OCI-LY3 (cell line): ENCODE results near the gene GAK.

Source experiments
- H2AFZ ChIP-seq: fragments of 200-600, 300-600 bp; shearing (Covaris generic); 2 replicates; pipeline ENCODE4 v1.6.0; 2014; ENCODE audit warnings: antibody characterized with exemption, low read depth, low read length
- H3K27ac ChIP-seq: fragments of 200-600, 300-600 bp; sonication (generic); 2 replicates; pipeline ENCODE4 v1.5.1; 2014; ENCODE audit warnings: mild to moderate bottlenecking, low read length, moderate library complexity, mixed read lengths
- H3K27me3 ChIP-seq: fragments of 200-600, 300-600 bp; sonication (generic); 2 replicates; pipeline ENCODE4 v1.6.1; 2014; ENCODE audit warnings: low read depth, low read length, mixed read lengths
- H3K36me3 ChIP-seq: fragments of 200-600, 300-600 bp; sonication (generic); replicated peaks from 2 replicates; pipeline ENCODE3; 2014; ENCODE audit warnings: low read depth, low read length, mixed read lengths
- H3K4me1 ChIP-seq: fragments of 300-600, 200-600 bp; sonication (generic); 2 replicates; pipeline ENCODE4 v1.6.1; 2014; ENCODE audit warnings: low read length, mixed read lengths
- H3K4me2 ChIP-seq: fragments of 200-600, 300-600 bp; sonication (generic); 2 replicates; pipeline ENCODE4 v1.6.1; 2014; ENCODE audit warnings: low read length, mixed read lengths
- H3K4me3 ChIP-seq: fragments of 300-600, 200-600 bp; sonication (generic); 2 replicates; pipeline ENCODE4 v1.5.1; 2014; ENCODE audit warnings: antibody characterized with exemption, mild to moderate bottlenecking, low read length, moderate library complexity
- H3K79me2 ChIP-seq: fragments of 300-600, 200-600 bp; shearing (Covaris generic); 2 replicates; pipeline ENCODE4 v1.6.1; 2014; ENCODE audit warnings: mild to moderate bottlenecking, low read length, mixed read lengths
- H3K9ac ChIP-seq: fragments of 300-600, 200-600 bp; shearing (Covaris generic); 2 replicates; pipeline ENCODE4 v1.6.0; 2014; ENCODE audit warnings: mild to moderate bottlenecking, low read length, moderate library complexity
- H3K9me3 ChIP-seq: fragments of 200-600, 300-600 bp; shearing (Covaris generic); 2 replicates; pipeline ENCODE4 v1.6.1; 2014; ENCODE audit warnings: low read length, mixed read lengths; ENCODE audit not compliant: insufficient read depth
- H4K20me1 ChIP-seq: fragments of 200-600, 300-600 bp; sonication (generic); 2 replicates; pipeline ENCODE4 v1.6.1; 2016; ENCODE audit warnings: low read length, mixed read lengths; ENCODE audit not compliant: insufficient read depth
- CTCF ChIP-seq: fragments of 200-600, 300-600 bp; sonication (generic); IDR thresholded peaks from 2 replicates; pipeline ENCODE4 v1.5.1; 2014; ENCODE audit warnings: antibody characterized with exemption, low read length, low read depth
- EZH2phosphoT487 ChIP-seq: fragments of 200-600 bp; shearing (Covaris generic); IDR thresholded peaks from 2 replicates; pipeline ENCODE4 v1.6.1; 2018; ENCODE audit warnings: antibody characterized with exemption, mixed run types, low read depth

The GAK gene

GRCh38 chr4:909821-910220 lies 22.3 kb downstream of the GAK start:
- Histone ChIP-seq H4K20me1 (peaks cover 22% of the 10 kb centered on the region), H3K9ac (no peak overlapping the region), H3K4me2 (no peak overlapping the region), H2AFZ (no peak overlapping the region), H3K79me2 (peaks cover 21% of the 10 kb centered on the region), H3K4me1 (peaks cover 3% of the 10 kb centered on the region), H3K36me3 (peaks cover 8% of the 10 kb centered on the region), H3K27ac (no peak overlapping the region), H3K27me3 (no peaks in the 10 kb centered on the region), H3K9me3 (no peaks in the 10 kb centered on the region), H3K4me3 (no peak overlapping the region)
- no peak for TF ChIP-seq CTCF
- TF ChIP-seq EZH2phosphoT487, result no peak

- no peak overlapping the region for H2AFZ ChIP-seq
- peaks cover 8% of the 10 kb centered on the region for H3K36me3 ChIP-seq
- peaks cover 15% of the 10 kb centered on the region for H3K79me2 ChIP-seq
- H3K9ac ChIP-seq, result no peak overlapping the region
- H3K4me1 ChIP-seq, result no peaks in the 10 kb centered on the region
- no peak overlapping the region for H3K4me2 ChIP-seq
- no peaks in the 10 kb centered on the region for H3K27me3 ChIP-seq
- peaks cover 15% of the 10 kb centered on the region for H4K20me1 ChIP-seq
- H3K27ac ChIP-seq, result no peak overlapping the region
- no peaks in the 10 kb centered on the region for H3K9me3 ChIP-seq
- TF ChIP-seq EZH2phosphoT487 (no peak), CTCF (no peak)
- no peak overlapping the region for H3K4me3 ChIP-seq
These were observed 23.0 kb downstream of the GAK start for GRCh38 chr4:909131-909571.

GRCh38 chr4:907691-908425 lies 24.3 kb downstream of the GAK start:
- H3K4me1 ChIP-seq, result no peaks in the 10 kb centered on the region
- no peaks in the 10 kb centered on the region for H3K9me3 ChIP-seq
- H3K27ac ChIP-seq, result no peak overlapping the region
- no peaks in the 10 kb centered on the region for H3K27me3 ChIP-seq
- H3K4me2 ChIP-seq, result no peak overlapping the region
- peaks cover 8% of the 10 kb centered on the region for H3K36me3 ChIP-seq
- peaks cover 9% of the 10 kb centered on the region; the same call in 1 of the 2 replicates for H3K79me2 ChIP-seq
- no peak for TF ChIP-seq EZH2phosphoT487
- no peak for TF ChIP-seq CTCF
- H4K20me1 ChIP-seq, result peaks cover 5% of the 10 kb centered on the region
- no peak overlapping the region for H2AFZ ChIP-seq
- no peak overlapping the region for H3K9ac ChIP-seq
- no peak overlapping the region for H3K4me3 ChIP-seq

GRCh38 chr4:907103-907400 lies 25.1 kb downstream of the GAK start:
- Histone ChIP-seq H3K79me2 (peaks cover 9% of the 10 kb centered on the region; the same call in 1 of the 2 replicates), H3K4me3 (no peak overlapping the region), H4K20me1 (no peaks in the 10 kb centered on the region), H3K9ac (no peak overlapping the region), H3K9me3 (no peaks in the 10 kb centered on the region), H3K27ac (no peak overlapping the region), H3K4me1 (no peaks in the 10 kb centered on the region), H3K36me3 (peaks cover 8% of the 10 kb centered on the region), H3K4me2 (no peak overlapping the region), H3K27me3 (no peaks in the 10 kb centered on the region), H2AFZ (no peak overlapping the region)
- TF ChIP-seq EZH2phosphoT487 (no peak), CTCF (no peak)
